Spleen (tissue), 11 donors: ENCODE results near the gene WDR64. TPM values are rescaled to one million over a fixed set of nuclear protein-coding genes. Genes with fewer than 3 reads are reported as not detected.

Source experiments
- DNase-seq: peaks from one replicate; pipeline ENCODE4 v3.0.0-alpha.2; 2020
- H3K27ac ChIP-seq, 8 donors: fragments of 200-600 bp; sonication (generic) in 7 of 8; 1 replicate in 4 of 8; 2 replicates in 4 of 8; pipeline versions ENCODE4 v1.5.0 to v1.8.0; 2016 to 2021; ENCODE audit warnings: inconsistent platforms in 4 of 8, mild to moderate bottlenecking in 4 of 8, moderate library complexity in 1 of 8
- H3K27me3 ChIP-seq, 7 donors: fragments of 200-600 bp; sonication (generic) in 6 of 7; replicated peaks in 1 of 7; 1 replicate in 4 of 7; 2 replicates in 3 of 7; pipeline versions ENCODE4 v1.5.0 to v1.8.0; 2016 to 2021; ENCODE audit warnings: inconsistent platforms in 3 of 7, mild to moderate bottlenecking in 1 of 7
- H3K36me3 ChIP-seq, 6 donors: fragments of 200-600 bp; sonication (generic) in 5 of 6; 1 replicate in 4 of 6; 2 replicates in 2 of 6; pipeline versions ENCODE4 v1.5.0 to v1.8.0; 2016 to 2021; ENCODE audit warnings: inconsistent platforms in 2 of 6
- H3K4me1 ChIP-seq, 6 donors: fragments of 200-600 bp; sonication (generic) in 5 of 6; 1 replicate in 3 of 6; 2 replicates in 3 of 6; pipeline versions ENCODE4 v1.5.0 to v1.8.0; 2016 to 2021; ENCODE audit warnings: inconsistent platforms in 3 of 6
- H3K4me3 ChIP-seq, 8 donors: fragments of 200-600 bp; sonication (generic) in 7 of 8; 1 replicate in 4 of 8; 2 replicates in 4 of 8; pipeline versions ENCODE4 v1.5.0 to v1.8.0; 2016 to 2021; ENCODE audit warnings: inconsistent platforms in 4 of 8, mild to moderate bottlenecking in 4 of 8, moderate library complexity in 2 of 8
- H3K9me3 ChIP-seq, 8 donors: fragments of 200-600 bp; sonication (generic) in 7 of 8; 1 replicate in 4 of 8; 2 replicates in 4 of 8; pipeline versions ENCODE4 v1.5.0 to v1.8.0; 2016 to 2021; ENCODE audit warnings: inconsistent platforms in 4 of 8
- CTCF ChIP-seq, 11 experiments: fragments of 200-600 bp in 7 of 11; fragments of 450-650 bp in 4 of 11; sonication (generic) in 4 of 11; IDR thresholded peaks in 8 of 11; conservative IDR thresholded peaks in 3 of 11; 1 replicate in 7 of 11; 2 replicates in 4 of 11; pipeline versions ENCODE4 v1.4.0 to v1.8.0; 2016 to 2021; ENCODE audit warnings: antibody characterized with exemption in 11 of 11, inconsistent platforms in 4 of 11, mild to moderate bottlenecking in 1 of 11
- POLR2A ChIP-seq, 3 donors: fragments of 450-650 bp; IDR thresholded peaks; one replicate each; pipeline ENCODE4 v1.5.1; 2017; ENCODE audit warnings: antibody characterized with exemption in 3 of 3, mild to moderate bottlenecking in 1 of 3
- POLR2AphosphoS5 ChIP-seq, 3 donors: sonication (generic); formaldehyde crosslinking; IDR thresholded peaks; one replicate each; pipeline ENCODE4 v1.5.1; 2017; ENCODE audit warnings: antibody characterized with exemption in 3 of 3
- WGBS, 5 donors: extraction: QIAGEN DNeasy Blood & Tissue Kit in 3 of 5; methylation state at CpG; one replicate each; pipeline versions ENCODE4 v1.1.5 to v1.1.7; 2013 to 2018; 5-methylcytosine and 5-hydroxymethylcytosine counted together
- intact Hi-C: fragments of 100-400 bp; cut with DNase I; formaldehyde crosslinking; loops from one replicate; pipeline ENCODE4 v1.15.0; 2023; ENCODE audit warnings: low total_unique reads
- polyA plus RNA-seq, 3 donors: library from polyadenylated mRNA; stranded (reverse); fragments of 200-250 nt; gene quantifications; one replicate each; pipeline ENCODE4 v1.2.1, GENCODE V29; 2013
- total RNA-seq, 7 donors: library from RNA; depleted of rRNA in 3 of 7; stranded (reverse); fragments of >200 nt in 3 of 7; fragmentation: NEBNext Ultra II Directional in 4 of 7; extraction: Animal tissue kit (Norgen Biotek cat#: 25700) in 4 of 7; gene quantifications; one replicate each; pipeline versions ENCODE4 v1.1.0 to v1.2.1, GENCODE V29; 2016 to 2021
- donor health status: healthy with polysubstance abuse.
- donor health status: DM: no; HTN: no; CAD: no; lungs with moderate emphysema.
- donor health status: DM: no; HTN: no; CAD: no.
- donor health status: Bipolar disorder and iron deficiency.
- donor health status: healthy.
- donor health status: DM: no; HTN: no; CAD: no.
- donor health status: DM: yes; HTN: yes; CAD: no.

WDR64 gene
- total and polyA plus RNA-seq, 10 donors: 0.03 to 0.55 (median 0.26) TPM; not detected in 3

GRCh38 chr1:241749041-241749944 is 97.2 kb downstream of the WDR64 start:
- no peak for DNase-seq
- Histone ChIP-seq H3K27me3 (peaks cover 0 to 4% (median 0%) of the 10 kb centered on the region in 7 donors), H3K36me3 (no peaks in the 10 kb centered on the region), H3K27ac (no peak overlapping the region), H3K4me1 (no peaks in the 10 kb centered on the region), H3K4me3 (no peak overlapping the region), H3K9me3 (no peaks in the 10 kb centered on the region)
- intact Hi-C loops: no loop called here
- WGBS, 5 donors: 80 to 87% (median 85%) methylated on average over 20 of the region's 20 CpGs
- no peak for TF ChIP-seq POLR2A (IDR thresholded peaks at IDR 0.05)
- TF ChIP-seq POLR2AphosphoS5 (IDR thresholded peaks at IDR 0.05): no peak
- TF ChIP-seq CTCF (IDR thresholded peaks at IDR 0.05 in 8 of 11, conservative IDR thresholded peaks at IDR 0.05 in 3 of 11): no peak

GRCh38 chr1:241749945-241750695 is 98.0 kb downstream of the WDR64 start:
- no peak for TF ChIP-seq POLR2AphosphoS5 (IDR thresholded peaks at IDR 0.05)
- TF ChIP-seq POLR2A (IDR thresholded peaks at IDR 0.05): no peak
- TF ChIP-seq CTCF (IDR thresholded peaks at IDR 0.05 in 8 of 11, conservative IDR thresholded peaks at IDR 0.05 in 3 of 11): no peak
- WGBS, 5 donors: 79 to 89% (median 86%) methylated on average over 6 of the region's 6 CpGs
- DNase-seq: no peak
- no peak overlapping the region for H3K27ac ChIP-seq
- peaks cover 0 to 4% (median 0%) of the 10 kb centered on the region in 7 donors for H3K27me3 ChIP-seq
- no peaks in the 10 kb centered on the region for H3K36me3 ChIP-seq
- no peaks in the 10 kb centered on the region for H3K9me3 ChIP-seq
- no peaks in the 10 kb centered on the region for H3K4me1 ChIP-seq
- H3K4me3 ChIP-seq: no peak overlapping the region
- intact Hi-C loops: no loop called here

GRCh38 chr1:241751524-241751923 is 99.4 kb downstream of the WDR64 start:
- Histone ChIP-seq H3K36me3 (no peaks in the 10 kb centered on the region), H3K27me3 (peaks cover 0 to 4% (median 0%) of the 10 kb centered on the region in 7 donors), H3K9me3 (peaks cover 0 to 5% (median 0%) of the 10 kb centered on the region in 8 donors), H3K4me1 (no peaks in the 10 kb centered on the region), H3K4me3 (no peak overlapping the region), H3K27ac (no peak overlapping the region)
- no peak for TF ChIP-seq POLR2AphosphoS5 (IDR thresholded peaks at IDR 0.05)
- no peak for TF ChIP-seq POLR2A (IDR thresholded peaks at IDR 0.05)
- no peak for TF ChIP-seq CTCF (IDR thresholded peaks at IDR 0.05 in 8 of 11, conservative IDR thresholded peaks at IDR 0.05 in 3 of 11)
- 82 to 94% (median 90%) methylated on average over 5 of the region's 5 CpGs for WGBS, 5 donors
- intact Hi-C loops: no loop called here
- no peak for DNase-seq
